K562 (cell line): ENCODE results near the gene PLBD1. TPM values are rescaled to one million over a fixed set of nuclear protein-coding genes. Genes with fewer than 3 reads are reported as not detected.

ENCODE experiments used
- ATAC-seq: fragments of 200-7000 bp; cut with Tn5 transposase; 3 replicates; pipeline ENCODE4 v1.9.1; 2020; ENCODE audit warnings: moderate library complexity
- BruUV-seq: library from RNA; stranded (reverse); fragments of 400-500 nt; replicated peaks from 2 replicates; lab custom pipeline; 2021; lab: Mats Ljungman, UMichigan
- CTCF ChIA-PET: fragments of 300-600 bp; formaldehyde crosslinking; extraction: SDS; loops from one replicate; lab custom pipeline; 2021; ENCODE audit warnings: low intra/inter-chr PET ratio; lab: Yijun Ruan, JAX
- POLR2A ChIA-PET: fragments of 300-600, 350-650 bp; sonication (Branson Sonifier 250); formaldehyde crosslinking; extraction: SDS; loops from one replicate; lab custom pipeline; 2021; ENCODE audit warnings: antibody characterized with exemption, inconsistent platforms; lab: Yijun Ruan, JAX
- DNase-seq, 4 experiments: peaks; one replicate each; pipeline versions ENCODE4 v3.0.0 to v3.0.0-alpha.2; 2011 to 2018; ENCODE audit warnings: low spot score in 3 of 4, mixed read lengths in 3 of 4; ENCODE audit errors: extremely low read depth in 1 of 4
- FAIRE-seq: peaks from 2 replicates; lab custom pipeline; 2011; peaks lifted over from hg19 to GRCh38; lab: Jason Lieb, UNC
- H2AFZ ChIP-seq: 2 replicates; pipeline ENCODE4 v1.6.0; 2011; ENCODE audit warnings: low read depth, low read length, control low read depth, inconsistent platforms
- H3K27ac ChIP-seq: fragments of 200-600 bp; 3 replicates; pipeline ENCODE4 v1.8.0; 2011; ENCODE audit warnings: low read depth, mild to moderate bottlenecking, control low read depth, inconsistent platforms, low read length, moderate library complexity, mixed read lengths; ENCODE audit errors: extremely low read depth
- H3K27me3 ChIP-seq, 2 experiments: fragments of 300-600 bp in 1 of 2; 2 replicates in 1 of 2; 3 replicates in 1 of 2; pipeline versions ENCODE4 v1.6.0 to v1.8.0; 2011; ENCODE audit warnings: inconsistent platforms in 2 of 2, low read length in 2 of 2, mild to moderate bottlenecking in 1 of 2, mixed read lengths in 1 of 2, moderate library complexity in 1 of 2; ENCODE audit not compliant: control insufficient read depth in 2 of 2, insufficient read depth in 2 of 2
- H3K36me3 ChIP-seq: fragments of 300-600 bp; 3 replicates; pipeline ENCODE4 v1.8.0; 2011; ENCODE audit warnings: mild to moderate bottlenecking, low read length, inconsistent platforms; ENCODE audit not compliant: control insufficient read depth, insufficient read depth
- H3K4me1 ChIP-seq, 2 experiments: fragments of 200-600 bp in 1 of 2; replicated peaks in 1 of 2; 2 replicates in 1 of 2; 3 replicates in 1 of 2; pipeline versions ENCODE4 v1.5.1 to v1.8.0; 2011; ENCODE audit warnings: inconsistent platforms in 2 of 2, low read length in 2 of 2, mild to moderate bottlenecking in 1 of 2, mixed read lengths in 1 of 2, moderate library complexity in 1 of 2; ENCODE audit not compliant: control insufficient read depth in 2 of 2, insufficient read depth in 2 of 2
- H3K4me2 ChIP-seq: 2 replicates; pipeline ENCODE4 v1.6.1; 2011; ENCODE audit warnings: low read length, control low read depth, inconsistent platforms, mixed read lengths; ENCODE audit not compliant: insufficient read depth
- H3K4me3 ChIP-seq: fragments of 200-600 bp; sonication (generic), shearing (Covaris generic); 2 replicates; pipeline ENCODE4 v1.5.1; 2016; ENCODE audit warnings: control low read depth, inconsistent platforms
- H3K79me2 ChIP-seq: fragments of 200-600 bp; 3 replicates; pipeline ENCODE4 v1.8.0; 2011; ENCODE audit warnings: low read length, inconsistent platforms; ENCODE audit not compliant: control insufficient read depth, insufficient read depth
- H3K9ac ChIP-seq, 2 experiments: 2 replicates each; pipeline versions ENCODE4 v1.6.0 to v1.6.1; 2011; ENCODE audit warnings: low read depth in 2 of 2, low read length in 2 of 2, control low read depth in 1 of 2, inconsistent platforms in 1 of 2, mild to moderate bottlenecking in 1 of 2, mixed read lengths in 1 of 2; ENCODE audit not compliant: insufficient read depth in 1 of 2
- H3K9me1 ChIP-seq: one replicate; pipeline ENCODE4 v1.6.0; 2011; ENCODE audit warnings: inconsistent platforms, mild to moderate bottlenecking, low read length, moderate library complexity; ENCODE audit not compliant: control insufficient read depth, insufficient read depth
- H3K9me3 ChIP-seq: replicated peaks from 2 replicates; pipeline ENCODE4 v1.5.1; 2011; ENCODE audit warnings: low read depth, low read length, inconsistent platforms; ENCODE audit not compliant: control insufficient read depth, insufficient read depth
- H4K20me1 ChIP-seq: replicated peaks from 2 replicates; pipeline ENCODE4 v1.6.1; 2011; ENCODE audit warnings: low read length, inconsistent platforms, mixed read lengths; ENCODE audit not compliant: control insufficient read depth, insufficient read depth
- CTBP1 ChIP-seq: fragments of 450-650 bp; IDR thresholded peaks from 2 replicates; pipeline ENCODE4 v1.6.1; 2016; ENCODE audit warnings: borderline replicate concordance
- ELF1 ChIP-seq: fragments of 200-800 bp; sonication (Bioruptor generic); IDR thresholded peaks from 2 replicates; pipeline ENCODE4 v1.6.1; 2016; ENCODE audit warnings: missing genetic modification characterization, missing compliant biosample characterization
- KLF13 ChIP-seq: fragments of 450-650 bp; IDR thresholded peaks from 2 replicates; pipeline ENCODE4 v1.6.1; 2016; ENCODE audit warnings: missing genetic modification characterization, low read depth, mild to moderate bottlenecking, missing compliant biosample characterization, moderate library complexity, borderline replicate concordance
- RBBP5 ChIP-seq: fragments of 200-600 bp; sonication (generic); IDR thresholded peaks from 2 replicates; pipeline ENCODE4 v1.6.1; 2012; ENCODE audit warnings: borderline replicate concordance, mild to moderate bottlenecking, low read length, control low read depth, inconsistent platforms; ENCODE audit not compliant: insufficient read depth, poor library complexity, severe bottlenecking
- SLC30A9 ChIP-seq: fragments of 250-450 bp; sonication (Bioruptor Pico); IDR thresholded peaks from 2 replicates; pipeline ENCODE4 v1.8.0; 2022; ENCODE audit warnings: mild to moderate bottlenecking, moderate library complexity
- SRSF7 ChIP-seq: fragments of 200-400 bp; formaldehyde crosslinking; optimal IDR thresholded peaks from 2 replicates; pipeline ENCODE3; 2017; ENCODE audit warnings: mild to moderate bottlenecking, low read depth, low read length
- ZNF76 ChIP-seq: fragments of 250-450 bp; sonication (Bioruptor Pico); IDR thresholded peaks from 2 replicates; pipeline ENCODE4 v1.4.0; 2020; ENCODE audit warnings: mild to moderate bottlenecking, moderate library complexity, borderline replicate concordance
- WGBS: fragments of 100-300 bp; shearing (Covaris generic); methylation state at CpG from one replicate; pipeline ENCODE4 v1.1.6; 2016; ENCODE audit warnings: low coverage, mixed read lengths; ENCODE audit not compliant: insufficient coverage; ENCODE audit errors: missing lambda C conversion rate; 5-methylcytosine and 5-hydroxymethylcytosine counted together
- in situ Hi-C: fragments of 300-500 bp; cut with MboI; formaldehyde crosslinking; loops from 4 replicates; pipeline ENCODE4 v1.15.0; 2018; ENCODE audit warnings: inconsistent platforms, mixed read lengths
- intact Hi-C: fragments of 100-400 bp; cut with micrococcal nuclease; formaldehyde crosslinking; loops from 2 replicates; pipeline ENCODE4 v1.14.2; 2022
- polyA plus RNA-seq, 8 experiments: library from polyadenylated mRNA; depleted of rRNA in 4 of 8; stranded (reverse) in 5 of 8; unstranded in 3 of 8; fragments of >200 nt; fragmentation: Nextera tagmentation in 2 of 8; fragmentation: Illumina TruSeq in 1 of 8; extraction: Ambion mirVana in 2 of 8; extraction: Trizol in 1 of 8; gene quantifications; 2 replicates each; pipeline versions ENCODE4 v1.2.1 to v1.2.3, GENCODE V29; 2011 to 2014; ENCODE audit warnings: inconsistent platforms in 1 of 8, missing spikeins in 1 of 8
- total RNA-seq, 7 experiments: library from RNA; depleted of rRNA in 6 of 7; stranded (reverse); fragments of >200 nt in 6 of 7; fragmentation: Illumina TruSeq in 2 of 7; extraction: Trizol in 2 of 7; gene quantifications; 2 replicates each; pipeline versions ENCODE4 v1.2.1 to v1.2.3, GENCODE V29; 2011 to 2021; ENCODE audit warnings: low replicate concordance in 1 of 7
- TF ChIP-seq, protein P1 (sequence below), 2 experiments: fragments of 450-650 bp; IDR thresholded peaks; 2 replicates each; pipeline ENCODE4 v1.6.1; 2018; ENCODE audit warnings: mild to moderate bottlenecking in 2 of 2, low read depth in 1 of 2; ENCODE audit not compliant: partially characterized antibody in 2 of 2
- TF ChIP-seq, protein P2 (sequence below): fragments of 250-450 bp; sonication (Bioruptor Pico); IDR thresholded peaks from 2 replicates; pipeline ENCODE4 v1.4.0; 2020
- TF ChIP-seq, protein P3 (sequence below), 2 experiments: fragments of 250-450 bp in 1 of 2; fragments of 450-650 bp in 1 of 2; sonication (Bioruptor Pico) in 1 of 2; IDR thresholded peaks; 2 replicates each; pipeline versions ENCODE4 v1.6.1 to v1.8.0; 2016 to 2021; ENCODE audit warnings: mild to moderate bottlenecking in 2 of 2, moderate library complexity in 2 of 2, missing compliant biosample characterization in 1 of 2, missing genetic modification characterization in 1 of 2

The PLBD1 gene
- total and polyA plus RNA-seq, 9 of the 15 experiments (the other 6 are each of a cell fraction or from before 2014, with no cell fraction given): 7.1 to 37.0 (median 20.6) TPM

DNA sequence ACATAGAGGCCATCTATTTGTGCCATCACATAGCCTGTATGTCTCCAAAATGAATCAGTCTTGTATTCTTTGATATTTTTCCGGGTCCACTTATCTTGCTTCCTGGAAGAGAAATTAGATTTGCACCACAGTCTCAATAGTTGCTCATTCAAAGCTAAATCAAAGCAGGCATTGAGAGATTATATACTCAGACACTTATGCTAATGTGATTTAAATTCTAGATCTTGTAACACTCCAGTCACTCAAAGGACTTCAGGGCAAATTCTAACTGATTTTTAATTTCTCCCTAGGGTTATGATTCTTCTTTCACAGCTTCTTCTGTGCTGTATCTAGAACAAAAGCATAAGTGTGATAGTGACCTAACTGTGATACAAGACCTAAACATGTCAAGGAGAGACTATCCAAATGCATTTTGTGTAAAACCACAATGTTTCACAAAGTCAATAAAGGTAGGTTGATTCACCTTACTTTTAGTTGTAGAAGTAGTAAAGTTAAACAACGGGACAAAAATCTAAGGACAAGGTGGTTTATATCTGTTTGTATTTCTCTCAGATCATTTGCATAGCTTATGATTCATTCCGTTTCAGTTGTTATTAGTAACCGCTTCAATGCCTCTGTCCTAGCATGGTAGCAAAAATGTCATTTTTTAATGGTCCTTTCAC is 26.8 kb downstream of the PLBD1 start:
- Histone ChIP-seq H3K79me2 (no peaks in the 10 kb centered on the region), H3K4me3 (no peak overlapping the region), H2AFZ (no peak overlapping the region), H3K27me3 (no peaks in the 10 kb centered on the region), H3K9ac (no peak overlapping the region), H3K9me1 (no peaks in the 10 kb centered on the region), H3K9me3 (no peaks in the 10 kb centered on the region), H3K4me2 (no peak overlapping the region), H3K4me1 (no peaks in the 10 kb centered on the region; a peak in 1 of 5 replicates), H3K27ac (no peak overlapping the region), H4K20me1 (no peaks in the 10 kb centered on the region), H3K36me3 (peaks cover 3% of the 10 kb centered on the region; the same call in 1 of the 3 replicates)
- no TSS peak for BruUV-seq
- in situ Hi-C loops (no loop called here), intact Hi-C loops (no loop called here)
- ATAC-seq (no peak), FAIRE-seq (no peak), DNase-seq (no peak)
- WGBS: 39% methylated on average over 4 of the region's 4 CpGs
- POLR2A ChIA-PET: no interaction called here
- CTCF ChIA-PET: no interaction called here
- TF ChIP-seq, protein P1, sequence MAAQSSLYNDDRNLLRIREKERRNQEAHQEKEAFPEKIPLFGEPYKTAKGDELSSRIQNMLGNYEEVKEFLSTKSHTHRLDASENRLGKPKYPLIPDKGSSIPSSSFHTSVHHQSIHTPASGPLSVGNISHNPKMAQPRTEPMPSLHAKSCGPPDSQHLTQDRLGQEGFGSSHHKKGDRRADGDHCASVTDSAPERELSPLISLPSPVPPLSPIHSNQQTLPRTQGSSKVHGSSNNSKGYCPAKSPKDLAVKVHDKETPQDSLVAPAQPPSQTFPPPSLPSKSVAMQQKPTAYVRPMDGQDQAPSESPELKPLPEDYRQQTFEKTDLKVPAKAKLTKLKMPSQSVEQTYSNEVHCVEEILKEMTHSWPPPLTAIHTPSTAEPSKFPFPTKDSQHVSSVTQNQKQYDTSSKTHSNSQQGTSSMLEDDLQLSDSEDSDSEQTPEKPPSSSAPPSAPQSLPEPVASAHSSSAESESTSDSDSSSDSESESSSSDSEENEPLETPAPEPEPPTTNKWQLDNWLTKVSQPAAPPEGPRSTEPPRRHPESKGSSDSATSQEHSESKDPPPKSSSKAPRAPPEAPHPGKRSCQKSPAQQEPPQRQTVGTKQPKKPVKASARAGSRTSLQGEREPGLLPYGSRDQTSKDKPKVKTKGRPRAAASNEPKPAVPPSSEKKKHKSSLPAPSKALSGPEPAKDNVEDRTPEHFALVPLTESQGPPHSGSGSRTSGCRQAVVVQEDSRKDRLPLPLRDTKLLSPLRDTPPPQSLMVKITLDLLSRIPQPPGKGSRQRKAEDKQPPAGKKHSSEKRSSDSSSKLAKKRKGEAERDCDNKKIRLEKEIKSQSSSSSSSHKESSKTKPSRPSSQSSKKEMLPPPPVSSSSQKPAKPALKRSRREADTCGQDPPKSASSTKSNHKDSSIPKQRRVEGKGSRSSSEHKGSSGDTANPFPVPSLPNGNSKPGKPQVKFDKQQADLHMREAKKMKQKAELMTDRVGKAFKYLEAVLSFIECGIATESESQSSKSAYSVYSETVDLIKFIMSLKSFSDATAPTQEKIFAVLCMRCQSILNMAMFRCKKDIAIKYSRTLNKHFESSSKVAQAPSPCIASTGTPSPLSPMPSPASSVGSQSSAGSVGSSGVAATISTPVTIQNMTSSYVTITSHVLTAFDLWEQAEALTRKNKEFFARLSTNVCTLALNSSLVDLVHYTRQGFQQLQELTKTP (IDR thresholded peaks at IDR 0.05; ENCODE audit: low read depth in 1 of 2, partially characterized antibody in 2 of 2): no peak
- TF ChIP-seq, protein P2, sequence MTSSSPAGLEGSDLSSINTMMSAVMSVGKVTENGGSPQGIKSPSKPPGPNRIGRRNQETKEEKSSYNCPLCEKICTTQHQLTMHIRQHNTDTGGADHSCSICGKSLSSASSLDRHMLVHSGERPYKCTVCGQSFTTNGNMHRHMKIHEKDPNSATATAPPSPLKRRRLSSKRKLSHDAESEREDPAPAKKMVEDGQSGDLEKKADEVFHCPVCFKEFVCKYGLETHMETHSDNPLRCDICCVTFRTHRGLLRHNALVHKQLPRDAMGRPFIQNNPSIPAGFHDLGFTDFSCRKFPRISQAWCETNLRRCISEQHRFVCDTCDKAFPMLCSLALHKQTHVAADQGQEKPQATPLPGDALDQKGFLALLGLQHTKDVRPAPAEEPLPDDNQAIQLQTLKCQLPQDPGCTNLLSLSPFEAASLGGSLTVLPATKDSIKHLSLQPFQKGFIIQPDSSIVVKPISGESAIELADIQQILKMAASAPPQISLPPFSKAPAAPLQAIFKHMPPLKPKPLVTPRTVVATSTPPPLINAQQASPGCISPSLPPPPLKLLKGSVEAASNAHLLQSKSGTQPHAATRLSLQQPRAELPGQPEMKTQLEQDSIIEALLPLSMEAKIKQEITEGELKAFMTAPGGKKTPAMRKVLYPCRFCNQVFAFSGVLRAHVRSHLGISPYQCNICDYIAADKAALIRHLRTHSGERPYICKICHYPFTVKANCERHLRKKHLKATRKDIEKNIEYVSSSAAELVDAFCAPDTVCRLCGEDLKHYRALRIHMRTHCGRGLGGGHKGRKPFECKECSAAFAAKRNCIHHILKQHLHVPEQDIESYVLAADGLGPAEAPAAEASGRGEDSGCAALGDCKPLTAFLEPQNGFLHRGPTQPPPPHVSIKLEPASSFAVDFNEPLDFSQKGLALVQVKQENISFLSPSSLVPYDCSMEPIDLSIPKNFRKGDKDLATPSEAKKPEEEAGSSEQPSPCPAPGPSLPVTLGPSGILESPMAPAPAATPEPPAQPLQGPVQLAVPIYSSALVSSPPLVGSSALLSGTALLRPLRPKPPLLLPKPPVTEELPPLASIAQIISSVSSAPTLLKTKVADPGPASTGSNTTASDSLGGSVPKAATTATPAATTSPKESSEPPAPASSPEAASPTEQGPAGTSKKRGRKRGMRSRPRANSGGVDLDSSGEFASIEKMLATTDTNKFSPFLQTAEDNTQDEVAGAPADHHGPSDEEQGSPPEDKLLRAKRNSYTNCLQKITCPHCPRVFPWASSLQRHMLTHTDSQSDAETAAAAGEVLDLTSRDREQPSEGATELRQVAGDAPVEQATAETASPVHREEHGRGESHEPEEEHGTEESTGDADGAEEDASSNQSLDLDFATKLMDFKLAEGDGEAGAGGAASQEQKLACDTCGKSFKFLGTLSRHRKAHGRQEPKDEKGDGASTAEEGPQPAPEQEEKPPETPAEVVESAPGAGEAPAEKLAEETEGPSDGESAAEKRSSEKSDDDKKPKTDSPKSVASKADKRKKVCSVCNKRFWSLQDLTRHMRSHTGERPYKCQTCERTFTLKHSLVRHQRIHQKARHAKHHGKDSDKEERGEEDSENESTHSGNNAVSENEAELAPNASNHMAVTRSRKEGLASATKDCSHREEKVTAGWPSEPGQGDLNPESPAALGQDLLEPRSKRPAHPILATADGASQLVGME (CRISPR knock-in tag): no peak
- no peak for TF ChIP-seq SLC30A9 (CRISPR knock-in tag)
- no peak for TF ChIP-seq RBBP5
- TF ChIP-seq, protein P3, sequence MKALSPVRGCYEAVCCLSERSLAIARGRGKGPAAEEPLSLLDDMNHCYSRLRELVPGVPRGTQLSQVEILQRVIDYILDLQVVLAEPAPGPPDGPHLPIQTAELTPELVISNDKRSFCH (CRISPR knock-in tag; IDR thresholded peaks at IDR 0.05): no peak
- TF ChIP-seq, protein P3 (tag; IDR thresholded peaks at IDR 0.05): no peak
- no peak for TF ChIP-seq CTBP1
- TF ChIP-seq SRSF7: no peak
- no peak for TF ChIP-seq KLF13
- no peak for TF ChIP-seq ELF1 (tag)
- no peak for TF ChIP-seq ZNF76 (CRISPR knock-in tag)
